ENCODE results near the gene KIFC3.
A peak's percentile ranks its signal among the peaks of the same experiment; 100 is the strongest.
"Not testable (repeated sequence)": the region's sequence is repeated elsewhere in the genome, so short reads cannot be mapped to it uniquely, and the experiment has no call there.

KIFC3 gene

GRCh38 chr16:57784334-57784733 lies 18.0 kb downstream of the KIFC3 start:
- H3K27ac ChIP-seq (ENCODE audit: low read depth, low read length) = no peak overlapping the region

GRCh38 chr16:57783883-57784282 lies 18.4 kb downstream of the KIFC3 start:
- no peak overlapping the region for H3K27ac ChIP-seq (ENCODE audit: low read depth, low read length)
- no peaks in the 10 kb centered on the region for H3K36me3 ChIP-seq (ENCODE audit: insufficient read depth, low read length)
- peaks cover 14% of the 10 kb centered on the region for H3K4me1 ChIP-seq (ENCODE audit: control insufficient read depth, insufficient read depth, low read length, unreplicated experiment)
- no peaks in the 10 kb centered on the region for H3K27me3 ChIP-seq (ENCODE audit: insufficient read depth, low read length)
- no peak overlapping the region for H2AFZ ChIP-seq (ENCODE audit: low read length, unreplicated experiment)
- peaks cover 4% of the 10 kb centered on the region for H3K79me2 ChIP-seq (ENCODE audit: control insufficient read depth, insufficient read depth, low read length, unreplicated experiment)
- H3K4me3 ChIP-seq (ENCODE audit: low read depth, low read length) = no peak overlapping the region

More at GRCh38 chr16:57784334-57784733, 18.0 kb downstream of the KIFC3 start:
- Histone ChIP-seq H3K4me1 (ENCODE audit: control insufficient read depth, insufficient read depth, low read length, unreplicated experiment) (peaks cover 14% of the 10 kb centered on the region), H3K79me2 (ENCODE audit: control insufficient read depth, insufficient read depth, low read length, unreplicated experiment) (peaks cover 4% of the 10 kb centered on the region), H3K36me3 (ENCODE audit: insufficient read depth, low read length) (no peaks in the 10 kb centered on the region), H3K4me3 (ENCODE audit: low read depth, low read length) (no peak overlapping the region), H2AFZ (ENCODE audit: low read length, unreplicated experiment) (no peak overlapping the region), H3K27me3 (ENCODE audit: insufficient read depth, low read length) (no peaks in the 10 kb centered on the region)

- H3K79me2 ChIP-seq (ENCODE audit: control insufficient read depth, insufficient read depth, low read length, unreplicated experiment) = peaks cover 4% of the 10 kb centered on the region
- no peaks in the 10 kb centered on the region for H3K36me3 ChIP-seq (ENCODE audit: insufficient read depth, low read length)
- no peaks in the 10 kb centered on the region for H3K27me3 ChIP-seq (ENCODE audit: insufficient read depth, low read length)
- H2AFZ ChIP-seq (ENCODE audit: low read length, unreplicated experiment) = no peak overlapping the region
- H3K4me1 ChIP-seq (ENCODE audit: control insufficient read depth, insufficient read depth, low read length, unreplicated experiment) = peaks cover 14% of the 10 kb centered on the region
- no peak overlapping the region for H3K4me3 ChIP-seq (ENCODE audit: low read depth, low read length)
- peak overlapping the region; percentile 53; the same call in 1 of the 2 replicates for H3K27ac ChIP-seq (ENCODE audit: low read depth, low read length)
Measured at GRCh38 chr16:57783116-57783515, 19.2 kb downstream of the KIFC3 start.

- not testable (repeated sequence) for H2AFZ ChIP-seq (ENCODE audit: low read length, unreplicated experiment); H3K4me3 ChIP-seq (ENCODE audit: low read depth, low read length); H3K36me3 ChIP-seq (ENCODE audit: insufficient read depth, low read length); H3K79me2 ChIP-seq (ENCODE audit: control insufficient read depth, insufficient read depth, low read length, unreplicated experiment); H3K27me3 ChIP-seq (ENCODE audit: insufficient read depth, low read length)
- H3K27ac ChIP-seq (ENCODE audit: low read depth, low read length) = peak overlapping the region; percentile 53; the same call in 1 of the 2 replicates
- H3K4me1 ChIP-seq (ENCODE audit: control insufficient read depth, insufficient read depth, low read length, unreplicated experiment) = peaks cover 14% of the 10 kb centered on the region
Measured at GRCh38 chr16:57782607-57783055, 19.7 kb downstream of the KIFC3 start.

- peak overlapping the region; percentile 53; the same call in 1 of the 2 replicates for H3K27ac ChIP-seq (ENCODE audit: low read depth, low read length)
Measured at GRCh38 chr16:57781741-57782606, 20.3 kb downstream of the KIFC3 start.

GRCh38 chr16:57781349-57781740 lies 20.9 kb downstream of the KIFC3 start:
- H3K79me2 ChIP-seq (ENCODE audit: control insufficient read depth, insufficient read depth, low read length, unreplicated experiment) = peaks cover 4% of the 10 kb centered on the region
- no peak overlapping the region for H2AFZ ChIP-seq (ENCODE audit: low read length, unreplicated experiment)
- peaks cover 14% of the 10 kb centered on the region for H3K4me1 ChIP-seq (ENCODE audit: control insufficient read depth, insufficient read depth, low read length, unreplicated experiment)
- H3K27me3 ChIP-seq (ENCODE audit: insufficient read depth, low read length) = no peaks in the 10 kb centered on the region
- H3K27ac ChIP-seq (ENCODE audit: low read depth, low read length) = peak overlapping the region; percentile 53; the same call in 1 of the 2 replicates
- 0 out of 2 replicates have a peak, but pooled peaks cover 4% of the 10 kb centered on the region for H3K36me3 ChIP-seq (ENCODE audit: insufficient read depth, low read length)
- H3K4me3 ChIP-seq (ENCODE audit: low read depth, low read length) = no peak overlapping the region

More at GRCh38 chr16:57781741-57782606, 20.3 kb downstream of the KIFC3 start:
- Histone ChIP-seq H3K36me3 (ENCODE audit: insufficient read depth, low read length) (no peaks in the 10 kb centered on the region), H3K79me2 (ENCODE audit: control insufficient read depth, insufficient read depth, low read length, unreplicated experiment) (peaks cover 4% of the 10 kb centered on the region), H2AFZ (ENCODE audit: low read length, unreplicated experiment) (no peak overlapping the region), H3K27me3 (ENCODE audit: insufficient read depth, low read length) (no peaks in the 10 kb centered on the region), H3K4me3 (ENCODE audit: low read depth, low read length) (no peak overlapping the region), H3K4me1 (ENCODE audit: control insufficient read depth, insufficient read depth, low read length, unreplicated experiment) (peaks cover 14% of the 10 kb centered on the region)

- H3K79me2 ChIP-seq (ENCODE audit: control insufficient read depth, insufficient read depth, low read length, unreplicated experiment); H3K4me3 ChIP-seq (ENCODE audit: low read depth, low read length); H3K36me3 ChIP-seq (ENCODE audit: insufficient read depth, low read length); H2AFZ ChIP-seq (ENCODE audit: low read length, unreplicated experiment); H3K27ac ChIP-seq (ENCODE audit: low read depth, low read length); H3K27me3 ChIP-seq (ENCODE audit: insufficient read depth, low read length): not testable (repeated sequence)
- peaks cover 14% of the 10 kb centered on the region for H3K4me1 ChIP-seq (ENCODE audit: control insufficient read depth, insufficient read depth, low read length, unreplicated experiment)
Measured at GRCh38 chr16:57779836-57780235, 22.5 kb downstream of the KIFC3 start.

GRCh38 chr16:57778658-57779057 lies 23.6 kb downstream of the KIFC3 start:
- Histone ChIP-seq H3K4me3 (ENCODE audit: low read depth, low read length) (no peak overlapping the region), H2AFZ (ENCODE audit: low read length, unreplicated experiment) (no peak overlapping the region), H3K27ac (ENCODE audit: low read depth, low read length) (no peak overlapping the region), H3K27me3 (ENCODE audit: insufficient read depth, low read length) (no peaks in the 10 kb centered on the region), H3K79me2 (ENCODE audit: control insufficient read depth, insufficient read depth, low read length, unreplicated experiment) (peaks cover 4% of the 10 kb centered on the region), H3K4me1 (ENCODE audit: control insufficient read depth, insufficient read depth, low read length, unreplicated experiment) (peaks cover 14% of the 10 kb centered on the region), H3K36me3 (ENCODE audit: insufficient read depth, low read length) (0 out of 2 replicates have a peak, but pooled peaks cover 5% of the 10 kb centered on the region)

- Histone ChIP-seq H3K27me3 (ENCODE audit: insufficient read depth, low read length) (no peaks in the 10 kb centered on the region), H3K27ac (ENCODE audit: low read depth, low read length) (no peak overlapping the region), H3K79me2 (ENCODE audit: control insufficient read depth, insufficient read depth, low read length, unreplicated experiment) (no peaks in the 10 kb centered on the region), H3K4me3 (ENCODE audit: low read depth, low read length) (no peak overlapping the region), H3K36me3 (ENCODE audit: insufficient read depth, low read length) (0 out of 2 replicates have a peak, but pooled peaks cover 5% of the 10 kb centered on the region), H3K4me1 (ENCODE audit: control insufficient read depth, insufficient read depth, low read length, unreplicated experiment) (no peaks in the 10 kb centered on the region), H2AFZ (ENCODE audit: low read length, unreplicated experiment) (no peak overlapping the region)
Measured at GRCh38 chr16:57775661-57776469, 26.4 kb downstream of the KIFC3 start.

- Histone ChIP-seq H2AFZ (ENCODE audit: low read length, unreplicated experiment) (no peak overlapping the region), H3K4me1 (ENCODE audit: control insufficient read depth, insufficient read depth, low read length, unreplicated experiment) (no peaks in the 10 kb centered on the region)
Measured at GRCh38 chr16:57774705-57775285, 27.5 kb downstream of the KIFC3 start.

More at GRCh38 chr16:57774705-57775285, 27.5 kb downstream of the KIFC3 start:
- Histone ChIP-seq H3K27me3 (ENCODE audit: insufficient read depth, low read length) (no peaks in the 10 kb centered on the region), H3K27ac (ENCODE audit: low read depth, low read length) (no peak overlapping the region), H3K4me3 (ENCODE audit: low read depth, low read length) (no peak overlapping the region), H3K79me2 (ENCODE audit: control insufficient read depth, insufficient read depth, low read length, unreplicated experiment) (no peaks in the 10 kb centered on the region), H3K36me3 (ENCODE audit: insufficient read depth, low read length) (0 out of 2 replicates have a peak, but pooled peaks cover 5% of the 10 kb centered on the region)

Measured in ACC112 (cell line).